Mesenchymal stem cell (in vitro differentiated cells and primary cell): ENCODE measurements around the gene HSPA14.

Experiments used
- DNase-seq: peaks from one replicate; pipeline ENCODE4 v3.0.0-alpha.2; 2013
- H2AFZ ChIP-seq: one replicate; pipeline ENCODE4 v1.6.1; 2013; ENCODE audit warnings: low read depth, mild to moderate bottlenecking, control low read depth, inconsistent platforms, low read length, moderate library complexity
- H2AK5ac ChIP-seq: 2 replicates; pipeline ENCODE4 v1.6.1; 2013; ENCODE audit warnings: low read length, moderate library complexity, mild to moderate bottlenecking, inconsistent platforms; ENCODE audit not compliant: severe bottlenecking
- H2BK120ac ChIP-seq: one replicate; pipeline ENCODE4 v1.6.1; 2013; ENCODE audit warnings: low read depth, mild to moderate bottlenecking, inconsistent platforms, low read length, moderate library complexity
- H2BK12ac ChIP-seq, 2 experiments: one replicate each; pipeline ENCODE4 v1.6.1; 2013; ENCODE audit warnings: inconsistent platforms in 2 of 2, low read length in 2 of 2, mild to moderate bottlenecking in 2 of 2, moderate library complexity in 2 of 2, control low read depth in 1 of 2
- H2BK15ac ChIP-seq: one replicate; pipeline ENCODE4 v1.6.1; 2013; ENCODE audit warnings: mild to moderate bottlenecking, low read depth, inconsistent platforms; ENCODE audit not compliant: poor library complexity, severe bottlenecking
- H2BK5ac ChIP-seq: 2 replicates; pipeline ENCODE4 v1.6.1; 2013; ENCODE audit warnings: low read depth, mild to moderate bottlenecking, low read length, control low read depth, inconsistent platforms; ENCODE audit not compliant: poor library complexity, severe bottlenecking
- H3K14ac ChIP-seq, 2 experiments: one replicate each; pipeline ENCODE4 v1.6.1; 2013; ENCODE audit warnings: inconsistent platforms in 2 of 2, low read length in 2 of 2, control low read depth in 1 of 2, mild to moderate bottlenecking in 1 of 2, moderate library complexity in 1 of 2
- H3K18ac ChIP-seq, 2 experiments: one replicate each; pipeline ENCODE4 v1.6.1; 2013; ENCODE audit warnings: inconsistent platforms in 2 of 2, low read length in 2 of 2, control low read depth in 1 of 2, low read depth in 1 of 2, mild to moderate bottlenecking in 1 of 2
- H3K23ac ChIP-seq, 2 experiments: one replicate each; pipeline ENCODE4 v1.6.1; 2013; ENCODE audit warnings: inconsistent platforms in 2 of 2, low read length in 2 of 2, mild to moderate bottlenecking in 2 of 2, moderate library complexity in 2 of 2, control low read depth in 1 of 2
- H3K27ac ChIP-seq: 2 replicates; pipeline ENCODE4 v1.5.1; 2013; ENCODE audit warnings: mild to moderate bottlenecking, moderate library complexity, low read length, control low read depth, inconsistent platforms; ENCODE audit not compliant: poor library complexity, severe bottlenecking
- H3K27me3 ChIP-seq, 2 experiments: 2 replicates each; pipeline versions ENCODE4 v1.6.1 to v1.7.0; 2013; ENCODE audit warnings: low read length in 2 of 2, mild to moderate bottlenecking in 2 of 2, moderate library complexity in 2 of 2, control low read depth in 1 of 2, inconsistent platforms in 1 of 2; ENCODE audit not compliant: control insufficient read depth in 1 of 2, insufficient read depth in 1 of 2
- H3K36me3 ChIP-seq, 2 experiments: 2 replicates each; pipeline versions ENCODE4 v1.6.1 to v1.7.0; 2013; ENCODE audit warnings: low read length in 2 of 2, control low read depth in 1 of 2, inconsistent platforms in 1 of 2, low read depth in 1 of 2, mild to moderate bottlenecking in 1 of 2; ENCODE audit not compliant: insufficient read depth in 2 of 2, control insufficient read depth in 1 of 2
- H3K4ac ChIP-seq, 2 experiments: one replicate each; pipeline ENCODE4 v1.6.1; 2013; ENCODE audit warnings: inconsistent platforms in 2 of 2, low read length in 2 of 2, mild to moderate bottlenecking in 2 of 2, moderate library complexity in 2 of 2, control low read depth in 1 of 2, low read depth in 1 of 2
- H3K4me1 ChIP-seq: 2 replicates; pipeline ENCODE4 v1.6.1; 2013; ENCODE audit warnings: low read depth, low read length, control low read depth; ENCODE audit not compliant: control insufficient read depth, insufficient read depth
- H3K4me2 ChIP-seq: 2 replicates; pipeline ENCODE4 v1.6.1; 2013; ENCODE audit warnings: low read length, mild to moderate bottlenecking, inconsistent platforms; ENCODE audit not compliant: poor library complexity, severe bottlenecking
- H3K4me3 ChIP-seq, 2 experiments: 2 replicates each; pipeline versions ENCODE4 v1.5.1 to v1.7.0; 2013; ENCODE audit warnings: low read length in 2 of 2, mild to moderate bottlenecking in 2 of 2, control low read depth in 1 of 2, low read depth in 1 of 2; ENCODE audit not compliant: insufficient read depth in 1 of 2
- H3K79me1 ChIP-seq: replicated peaks from 2 replicates; pipeline ENCODE4 v1.6.1; 2013; ENCODE audit warnings: mild to moderate bottlenecking, control low read depth, low read length, inconsistent platforms; ENCODE audit not compliant: poor library complexity, severe bottlenecking
- H3K9ac ChIP-seq: 2 replicates; pipeline ENCODE4 v1.7.0; 2013; ENCODE audit warnings: mild to moderate bottlenecking, low read length, moderate library complexity
- H3K9me3 ChIP-seq: 2 replicates; pipeline ENCODE4 v1.7.0; 2013; ENCODE audit warnings: mild to moderate bottlenecking, low read length; ENCODE audit not compliant: control insufficient read depth
- H4K8ac ChIP-seq: one replicate; pipeline ENCODE4 v1.6.1; 2013; ENCODE audit warnings: inconsistent platforms, mild to moderate bottlenecking, low read length, moderate library complexity
- H4K91ac ChIP-seq: one replicate; pipeline ENCODE4 v1.6.1; 2013; ENCODE audit warnings: mild to moderate bottlenecking, low read length, inconsistent platforms
- WGBS: methylation state at CpG from one replicate; pipeline ENCODE4 v1.1.7; 2013; ENCODE audit warnings: mixed read lengths; 5-methylcytosine and 5-hydroxymethylcytosine counted together

Gene HSPA14

DNA sequence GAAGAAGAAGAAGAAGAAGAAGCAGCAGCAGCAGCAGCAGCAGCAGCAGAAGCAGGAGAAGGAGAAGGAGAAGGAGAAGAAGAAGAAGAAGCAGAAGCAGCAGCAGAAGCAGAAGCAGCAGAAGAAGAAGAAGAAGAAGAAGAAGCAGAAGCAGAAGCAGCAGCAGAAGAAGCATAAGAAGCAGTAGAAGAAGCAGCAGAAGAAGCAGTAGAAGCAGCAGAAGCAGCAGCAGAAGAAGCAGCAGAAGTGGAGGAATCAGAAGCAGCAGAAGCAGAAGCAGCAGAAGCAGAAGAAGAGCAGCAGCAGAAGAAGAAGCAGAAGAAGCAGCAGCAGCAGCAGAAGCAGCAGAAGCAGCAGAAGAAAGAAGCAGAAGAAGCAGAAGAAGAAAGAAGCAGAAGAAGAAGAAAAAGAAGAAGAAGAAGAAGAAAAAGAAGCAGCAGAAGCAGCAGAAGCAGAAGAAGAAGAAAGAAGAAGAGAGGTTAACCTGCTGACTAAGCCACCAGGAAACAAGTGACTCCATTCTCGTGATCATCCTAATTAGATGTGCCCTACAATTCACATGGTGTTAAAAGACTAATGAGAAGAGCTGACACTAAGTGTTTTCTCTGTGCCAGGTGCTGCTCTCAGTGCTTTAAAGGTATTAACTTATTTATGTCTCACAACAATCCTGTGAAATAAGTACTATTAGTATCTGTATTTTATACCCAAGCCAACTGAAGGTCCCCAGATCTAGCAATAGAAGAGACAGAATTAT, 11.9 kb upstream of the HSPA14 start:
- DNase-seq, result no peak

GRCh38 chr10:14833106-14833505, 5.0 kb upstream of the HSPA14 start:
- H3K4ac ChIP-seq, result no peak overlapping the region
- no peak overlapping the region for H2BK15ac ChIP-seq
- H4K91ac ChIP-seq, result no peak overlapping the region
- H2BK12ac ChIP-seq, result no peak overlapping the region
- no peaks in the 10 kb centered on the region for H3K9me3 ChIP-seq
- no peak overlapping the region for H3K23ac ChIP-seq
- no peak overlapping the region for H2AK5ac ChIP-seq
- no peak overlapping the region for H2BK5ac ChIP-seq
- H3K14ac ChIP-seq, result no peak overlapping the region
- H2AFZ ChIP-seq, result no peak overlapping the region
- H3K27me3 ChIP-seq, result no peaks in the 10 kb centered on the region
- no peak overlapping the region for H3K9ac ChIP-seq
- H4K8ac ChIP-seq, result no peak overlapping the region
- WGBS, result 76% methylated on average over 3 of the region's 3 CpGs
- H3K79me1 ChIP-seq, result no peaks in the 10 kb centered on the region
- no peak overlapping the region for H3K27ac ChIP-seq
- DNase-seq, result no peak
- no peak overlapping the region for H3K18ac ChIP-seq
- H2BK120ac ChIP-seq, result no peak overlapping the region
- H3K4me1 ChIP-seq, result no peaks in the 10 kb centered on the region
- no peak overlapping the region for H3K4me3 ChIP-seq
- H3K36me3 ChIP-seq, result peaks cover 0 to 22% of the 10 kb centered on the region in 2 experiments
- H3K4me2 ChIP-seq, result no peak overlapping the region

More for the DNA sequence above, 11.9 kb upstream of the HSPA14 start:
- H3K4me3 ChIP-seq, result no peak overlapping the region
- no peak overlapping the region for H2BK120ac ChIP-seq
- H3K18ac ChIP-seq, result no peak overlapping the region
- no peak overlapping the region for H2AFZ ChIP-seq
- no peak overlapping the region for H3K9ac ChIP-seq
- no peak overlapping the region for H3K27ac ChIP-seq
- WGBS, result 100% methylated on average over 1 of the region's 1 CpG
- no peaks in the 10 kb centered on the region for H3K4me1 ChIP-seq
- H3K79me1 ChIP-seq, result no peaks in the 10 kb centered on the region
- no peak overlapping the region for H2AK5ac ChIP-seq
- no peak overlapping the region for H2BK12ac ChIP-seq
- no peak overlapping the region for H4K8ac ChIP-seq
- no peak overlapping the region for H3K4ac ChIP-seq
- H3K14ac ChIP-seq, result peak overlapping the region in 1 of 2 experiments; percentile 20
- H4K91ac ChIP-seq, result no peak overlapping the region
- no peak overlapping the region for H3K4me2 ChIP-seq
- H3K9me3 ChIP-seq, result no peaks in the 10 kb centered on the region
- H2BK15ac ChIP-seq, result no peak overlapping the region
- no peaks in the 10 kb centered on the region for H3K36me3 ChIP-seq
- no peak overlapping the region for H2BK5ac ChIP-seq
- H3K27me3 ChIP-seq, result peaks cover 0 to 7% of the 10 kb centered on the region in 2 experiments
- peak overlapping the region in 1 of 2 experiments; percentile 89 for H3K23ac ChIP-seq

DNA sequence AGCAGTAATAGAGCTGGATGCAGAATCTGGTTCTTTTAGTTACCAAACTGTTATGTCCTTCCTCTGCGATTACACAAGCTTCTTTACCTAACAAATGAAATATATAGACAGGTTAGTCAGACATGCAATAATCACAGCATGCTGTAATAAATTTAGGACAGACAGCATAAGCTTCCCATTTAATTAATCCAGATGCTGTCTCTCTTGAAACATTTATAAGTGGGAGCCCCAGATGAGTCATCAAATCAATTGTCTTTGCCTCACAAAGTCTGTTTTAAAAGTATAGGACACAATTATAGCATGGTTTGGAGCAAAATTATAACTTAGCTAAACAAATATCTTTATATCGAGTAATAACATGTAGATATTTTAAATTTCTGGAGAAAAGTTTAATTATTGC, 1.9 kb upstream of the HSPA14 start:
- 80% methylated on average over 1 of the region's 2 CpGs for WGBS
- H3K18ac ChIP-seq, result no peak overlapping the region
- no peak overlapping the region for H2BK12ac ChIP-seq
- no peak overlapping the region for H2AK5ac ChIP-seq
- no peaks in the 10 kb centered on the region for H3K27me3 ChIP-seq
- no peak overlapping the region for H4K91ac ChIP-seq
- H2AFZ ChIP-seq, result no peak overlapping the region
- H3K27ac ChIP-seq, result no peak overlapping the region
- H3K4me1 ChIP-seq, result no peaks in the 10 kb centered on the region
- H4K8ac ChIP-seq, result no peak overlapping the region
- no peak overlapping the region for H3K4me2 ChIP-seq
- H3K79me1 ChIP-seq, result no peaks in the 10 kb centered on the region
- DNase-seq, result no peak
- no peak overlapping the region for H2BK120ac ChIP-seq
- peaks cover 0 to 35% of the 10 kb centered on the region in 2 experiments for H3K36me3 ChIP-seq
- no peaks in the 10 kb centered on the region for H3K9me3 ChIP-seq
- H3K4me3 ChIP-seq, result no peak overlapping the region
- H3K9ac ChIP-seq, result no peak overlapping the region
- no peak overlapping the region for H3K14ac ChIP-seq
- H2BK15ac ChIP-seq, result no peak overlapping the region
- no peak overlapping the region for H3K4ac ChIP-seq
- H3K23ac ChIP-seq, result no peak overlapping the region
- H2BK5ac ChIP-seq, result no peak overlapping the region

DNA sequence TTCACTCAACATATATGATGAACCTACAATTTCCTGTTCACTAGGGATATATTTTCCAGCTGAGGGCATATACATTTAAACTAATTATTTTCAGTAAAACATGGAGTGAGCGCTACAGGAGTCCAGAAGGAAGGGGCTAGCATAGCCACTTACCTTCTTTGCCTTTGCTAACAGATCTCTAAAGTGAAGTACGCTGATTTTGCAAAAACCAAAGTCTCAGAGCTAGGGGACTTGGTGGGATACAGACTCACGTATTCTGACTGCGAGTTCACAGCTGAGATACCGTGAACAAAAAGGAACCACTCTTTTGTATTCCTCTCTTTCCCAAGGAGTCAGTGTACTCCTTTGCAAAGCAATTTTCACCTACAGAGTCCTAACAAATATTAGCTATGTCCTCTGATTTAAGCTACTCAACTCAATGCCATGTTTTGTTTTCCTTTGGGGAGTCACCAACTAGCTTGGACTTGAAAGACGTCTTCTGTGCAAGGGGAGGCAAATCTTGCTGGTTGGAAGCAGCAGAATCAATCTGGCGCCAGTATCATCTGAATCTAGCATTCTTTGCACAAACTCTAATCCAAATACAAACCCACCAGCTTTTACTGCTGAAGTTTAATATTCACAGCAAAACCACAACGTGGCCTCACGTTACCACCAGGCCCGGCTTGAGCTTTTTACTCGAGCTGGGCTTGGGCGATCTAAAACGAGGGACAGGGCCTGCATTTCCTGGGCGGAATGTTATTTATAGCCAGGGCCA, 926 bp upstream of the HSPA14 start:
- Histone ChIP-seq H2BK15ac (peak overlapping the region; percentile 86), H3K4me1 (no peaks in the 10 kb centered on the region), H2AK5ac (no peak overlapping the region), H2AFZ (no peak overlapping the region), H2BK5ac (peak overlapping the region; percentile 83), H3K23ac (no peak overlapping the region), H2BK120ac (peak overlapping the region; percentile 58), H3K14ac (no peak overlapping the region), H4K91ac (peak overlapping the region; percentile 96), H2BK12ac (peak overlapping the region in 1 of 2 experiments; percentile 65), H3K27ac (peak overlapping the region; percentile 62), H3K4me2 (peak overlapping the region; percentile 83), H3K79me1 (peaks cover 7% of the 10 kb centered on the region), H3K4me3 (peak overlapping the region; percentile 86 to 93), H3K9me3 (no peaks in the 10 kb centered on the region), H3K27me3 (no peaks in the 10 kb centered on the region), H3K9ac (peak overlapping the region; percentile 96), H3K18ac (peak overlapping the region; percentile 73 to 99), H3K36me3 (peaks cover 6 to 43% of the 10 kb centered on the region in 2 experiments), H4K8ac (peak overlapping the region; percentile 97), H3K4ac (peak overlapping the region; percentile 33 to 62)
- DNase-seq, result no peak
- 27% methylated on average over 14 of the region's 14 CpGs for WGBS
